Measurements from ENCODE around the gene ABHD3.
"Not testable (repeated sequence)": the region's sequence is repeated elsewhere in the genome, so short reads cannot be mapped to it uniquely, and the experiment has no call there.

The ABHD3 gene

GRCh38 chr18:21741562-21742314, 37.2 kb upstream of the ABHD3 start:
- no peak for TF ChIP-seq CTCF (conservative IDR thresholded peaks at IDR 0.05; ENCODE audit: low read depth, low read length)
- peak overlapping the region; percentile 90 for H3K4me3 ChIP-seq (ENCODE audit: low read length)
- DNase-seq (ENCODE audit: low read depth) = no peak

GRCh38 chr18:21741312-21741561, 36.7 kb upstream of the ABHD3 start:
- DNase-seq (ENCODE audit: low read depth) = no peak
- H3K4me3 ChIP-seq (ENCODE audit: low read length) = peak overlapping the region; percentile 90
- no peak for TF ChIP-seq CTCF (conservative IDR thresholded peaks at IDR 0.05; ENCODE audit: low read depth, low read length)

GRCh38 chr18:21740538-21741311, 36.2 kb upstream of the ABHD3 start, which contains the start of gene MIB1:
Gene MIB1, plus strand, starts transcription at chr18:21740792. Its CDS starts 792 bp downstream, at chr18:21741584.
- peak; percentile 83 for DNase-seq (ENCODE audit: low read depth)
- H3K4me3 ChIP-seq (ENCODE audit: low read length) = peak within 1 kb of the TSS; percentile 90
- TF ChIP-seq CTCF (conservative IDR thresholded peaks at IDR 0.05; ENCODE audit: low read depth, low read length) = no peak

GRCh38 chr18:21739604-21740537, 35.3 kb upstream of the ABHD3 start:
- TF ChIP-seq CTCF (conservative IDR thresholded peaks at IDR 0.05; ENCODE audit: low read depth, low read length) = no peak
- peak overlapping the region; percentile 90 for H3K4me3 ChIP-seq (ENCODE audit: low read length)
- DNase-seq (ENCODE audit: low read depth) = no peak

- not testable (repeated sequence) for DNase-seq (ENCODE audit: low read depth); H3K4me3 ChIP-seq (ENCODE audit: low read length)
Observed at GRCh38 chr18:21736926-21737325, 32.4 kb upstream of the ABHD3 start.

GRCh38 chr18:21735452-21736015, 31.0 kb upstream of the ABHD3 start:
- H3K4me3 ChIP-seq (ENCODE audit: low read length) = no peak overlapping the region
- no peak for TF ChIP-seq CTCF (conservative IDR thresholded peaks at IDR 0.05; ENCODE audit: low read depth, low read length)
- no peak for DNase-seq (ENCODE audit: low read depth)

- no peak for DNase-seq (ENCODE audit: low read depth)
- no peak overlapping the region for H3K4me3 ChIP-seq (ENCODE audit: low read length)
- TF ChIP-seq CTCF (conservative IDR thresholded peaks at IDR 0.05; ENCODE audit: low read depth, low read length) = no peak
Observed at GRCh38 chr18:21733011-21733410, 28.4 kb upstream of the ABHD3 start.

All from retinal pigment epithelial cell (primary cell).